ENCODE data around the gene AVL9.

Gene AVL9

DNA sequence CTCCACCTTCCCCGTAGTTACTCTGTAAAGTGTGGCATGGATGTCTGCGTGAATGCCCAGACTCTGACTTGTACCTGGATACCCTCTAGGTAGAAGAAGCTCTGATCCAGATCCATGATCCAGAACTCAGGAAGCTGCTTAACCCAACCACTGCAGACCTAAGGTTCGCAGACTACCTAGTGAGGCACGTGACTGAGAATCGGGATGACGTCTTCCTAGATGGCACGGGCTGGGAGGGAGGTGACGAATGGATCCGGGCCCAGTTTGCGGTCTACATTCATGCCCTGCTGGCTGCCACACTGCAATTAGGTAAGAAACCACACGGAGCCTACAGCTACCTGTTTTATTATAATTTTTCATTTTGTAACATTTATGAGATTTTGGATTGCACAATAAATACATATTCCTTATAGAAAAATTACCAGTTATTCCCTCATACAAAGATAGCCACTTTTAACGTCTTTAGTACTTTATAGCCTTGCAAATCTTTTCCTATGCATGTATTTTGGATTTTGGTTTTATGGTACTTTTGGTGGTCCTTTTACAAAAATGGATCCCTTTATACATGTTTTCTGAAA is 77.9 kb downstream of the AVL9 start:
- no peak overlapping the region for H3K4me2 ChIP-seq (ENCODE audit: low read depth, low read length, poor library complexity, severe bottlenecking)
- no peak overlapping the region for H3K4me3 ChIP-seq (ENCODE audit: insufficient read depth, low read length, poor library complexity, severe bottlenecking)
- H3K36me3 ChIP-seq (ENCODE audit: low read length): peaks cover 41% of the 10 kb centered on the region
- H3K9ac ChIP-seq (ENCODE audit: low read length): no peak overlapping the region
- H3K27me3 ChIP-seq (ENCODE audit: low read length): no peaks in the 10 kb centered on the region
- 0 out of 2 replicates have a peak, but pooled peaks cover 4% of the 10 kb centered on the region for H4K20me1 ChIP-seq (ENCODE audit: low read depth, low read length)
- H3K79me2 ChIP-seq (ENCODE audit: insufficient read depth, low read length): no peaks in the 10 kb centered on the region
- no peak overlapping the region for H2AFZ ChIP-seq (ENCODE audit: low read depth, low read length, severe bottlenecking)
- TF ChIP-seq, protein P1, sequence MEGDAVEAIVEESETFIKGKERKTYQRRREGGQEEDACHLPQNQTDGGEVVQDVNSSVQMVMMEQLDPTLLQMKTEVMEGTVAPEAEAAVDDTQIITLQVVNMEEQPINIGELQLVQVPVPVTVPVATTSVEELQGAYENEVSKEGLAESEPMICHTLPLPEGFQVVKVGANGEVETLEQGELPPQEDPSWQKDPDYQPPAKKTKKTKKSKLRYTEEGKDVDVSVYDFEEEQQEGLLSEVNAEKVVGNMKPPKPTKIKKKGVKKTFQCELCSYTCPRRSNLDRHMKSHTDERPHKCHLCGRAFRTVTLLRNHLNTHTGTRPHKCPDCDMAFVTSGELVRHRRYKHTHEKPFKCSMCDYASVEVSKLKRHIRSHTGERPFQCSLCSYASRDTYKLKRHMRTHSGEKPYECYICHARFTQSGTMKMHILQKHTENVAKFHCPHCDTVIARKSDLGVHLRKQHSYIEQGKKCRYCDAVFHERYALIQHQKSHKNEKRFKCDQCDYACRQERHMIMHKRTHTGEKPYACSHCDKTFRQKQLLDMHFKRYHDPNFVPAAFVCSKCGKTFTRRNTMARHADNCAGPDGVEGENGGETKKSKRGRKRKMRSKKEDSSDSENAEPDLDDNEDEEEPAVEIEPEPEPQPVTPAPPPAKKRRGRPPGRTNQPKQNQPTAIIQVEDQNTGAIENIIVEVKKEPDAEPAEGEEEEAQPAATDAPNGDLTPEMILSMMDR (IDR thresholded peaks at IDR 0.05; ENCODE audit: insufficient read depth, low read length, poor library complexity, severe bottlenecking): no peak
- TF ChIP-seq EZH2phosphoT487 (conservative IDR thresholded peaks at IDR 0.05; ENCODE audit: low read length): no peak
- no peaks in the 10 kb centered on the region for H3K9me3 ChIP-seq (ENCODE audit: insufficient read depth, low read length)
- H3F3A ChIP-seq (ENCODE audit: insufficient read depth): no peaks in the 10 kb centered on the region
- no peak overlapping the region for H3K27ac ChIP-seq (ENCODE audit: low read depth, low read length)
- H3K9me2 ChIP-seq (replicated peaks; ENCODE audit: insufficient read depth, low read length): no peaks in the 10 kb centered on the region

DNA sequence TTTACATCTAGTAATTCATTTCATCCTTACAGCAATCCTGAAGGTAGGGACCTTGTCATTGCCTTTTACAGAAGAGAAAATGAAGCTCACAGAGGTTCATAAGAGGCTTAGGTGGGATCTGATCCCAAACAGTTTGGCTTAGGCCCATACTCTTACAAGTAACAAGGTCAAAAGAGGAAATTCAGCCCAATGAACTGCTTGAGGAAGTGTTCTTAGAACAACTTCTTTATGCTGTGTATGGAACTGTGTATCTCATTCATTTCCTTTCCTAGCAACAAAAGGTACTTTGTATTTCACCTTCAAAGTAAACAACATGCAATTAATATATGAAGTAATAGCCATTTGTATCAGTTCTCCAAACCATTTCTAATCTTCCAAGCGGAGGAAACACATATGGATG is 79.3 kb downstream of the AVL9 start:
- Histone ChIP-seq H3K27ac (ENCODE audit: low read depth, low read length) (no peak overlapping the region), H4K20me1 (ENCODE audit: low read depth, low read length) (peaks cover 4% of the 10 kb centered on the region; the same call in 1 of the 2 replicates), H3K4me2 (ENCODE audit: low read depth, low read length, poor library complexity, severe bottlenecking) (no peak overlapping the region), H3K4me3 (ENCODE audit: insufficient read depth, low read length, poor library complexity, severe bottlenecking) (no peak overlapping the region), H3K9me2 (replicated peaks; ENCODE audit: insufficient read depth, low read length) (no peaks in the 10 kb centered on the region), H2AFZ (ENCODE audit: low read depth, low read length, severe bottlenecking) (no peak overlapping the region), H3K36me3 (ENCODE audit: low read length) (peaks cover 46% of the 10 kb centered on the region), H3K27me3 (ENCODE audit: low read length) (no peaks in the 10 kb centered on the region), H3K9ac (ENCODE audit: low read length) (no peak overlapping the region), H3K79me2 (ENCODE audit: insufficient read depth, low read length) (no peaks in the 10 kb centered on the region), H3K9me3 (ENCODE audit: insufficient read depth, low read length) (no peaks in the 10 kb centered on the region), H3F3A (ENCODE audit: insufficient read depth) (no peaks in the 10 kb centered on the region; the same call in 1 of the 2 replicates)
- TF ChIP-seq EZH2phosphoT487 (conservative IDR thresholded peaks at IDR 0.05; ENCODE audit: low read length): no peak
- TF ChIP-seq, protein P1 (IDR thresholded peaks at IDR 0.05; ENCODE audit: insufficient read depth, low read length, poor library complexity, severe bottlenecking): no peak

DNA sequence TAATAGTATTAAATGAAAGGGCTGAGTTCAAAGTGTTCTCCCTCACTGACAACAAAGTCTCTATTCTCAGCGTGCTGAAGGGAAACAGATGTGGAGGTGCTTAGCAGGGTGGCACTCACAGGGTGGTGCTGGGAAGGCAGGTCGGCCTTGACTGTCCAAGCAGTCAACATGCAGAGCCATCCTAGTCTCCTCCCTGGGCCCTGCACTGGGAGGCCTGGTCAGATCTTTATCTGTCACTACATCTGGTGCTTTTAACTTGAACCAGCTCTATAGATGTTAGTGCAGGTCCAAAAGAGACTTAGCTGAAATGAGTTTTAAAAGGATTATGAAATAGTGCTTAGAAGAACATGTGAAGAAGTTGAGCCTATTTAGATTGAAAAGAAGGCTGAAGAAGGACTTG is 82.1 kb downstream of the AVL9 start:
- TF ChIP-seq EZH2phosphoT487 (conservative IDR thresholded peaks at IDR 0.05; ENCODE audit: low read length): no peak
- TF ChIP-seq, protein P1 (IDR thresholded peaks at IDR 0.05; ENCODE audit: insufficient read depth, low read length, poor library complexity, severe bottlenecking): no peak
- no peaks in the 10 kb centered on the region for H3K79me2 ChIP-seq (ENCODE audit: insufficient read depth, low read length)

More for the DNA sequence above, 82.1 kb downstream of the AVL9 start:
- Histone ChIP-seq H4K20me1 (ENCODE audit: low read depth, low read length) (peaks cover 6% of the 10 kb centered on the region; the same call in 1 of the 2 replicates), H3K27me3 (ENCODE audit: low read length) (no peaks in the 10 kb centered on the region), H3K4me3 (ENCODE audit: insufficient read depth, low read length, poor library complexity, severe bottlenecking) (no peak overlapping the region), H3K36me3 (ENCODE audit: low read length) (peaks cover 70% of the 10 kb centered on the region), H3K9ac (ENCODE audit: low read length) (no peak overlapping the region), H3K9me2 (replicated peaks; ENCODE audit: insufficient read depth, low read length) (no peaks in the 10 kb centered on the region), H3F3A (ENCODE audit: insufficient read depth) (no peaks in the 10 kb centered on the region; the same call in 1 of the 2 replicates), H3K27ac (ENCODE audit: low read depth, low read length) (no peak overlapping the region), H3K9me3 (ENCODE audit: insufficient read depth, low read length) (no peaks in the 10 kb centered on the region), H2AFZ (ENCODE audit: low read depth, low read length, severe bottlenecking) (no peak overlapping the region), H3K4me2 (ENCODE audit: low read depth, low read length, poor library complexity, severe bottlenecking) (no peak overlapping the region)
